IPS-18c (cell line): ENCODE results near the gene SFI1.
"Not testable (repeated sequence)": the region's sequence is repeated elsewhere in the genome, so short reads cannot be mapped to it uniquely, and the experiment has no call there.

ENCODE experiments used
- H3K4me3 ChIP-seq: 2 replicates; pipeline ENCODE4 v1.7.0; 2013; ENCODE audit warnings: low read depth, mild to moderate bottlenecking, low read length, moderate library complexity; ENCODE audit not compliant: insufficient read depth
- H3K9me3 ChIP-seq: one replicate; pipeline ENCODE4 v1.6.1; 2013; ENCODE audit warnings: mild to moderate bottlenecking, low read length, moderate library complexity; ENCODE audit not compliant: control insufficient read depth, insufficient read depth

The SFI1 gene

GRCh38 chr22:31520051-31520450 lies 23.7 kb downstream of the SFI1 start:
- no peaks in the 10 kb centered on the region for H3K9me3 ChIP-seq

DNA sequence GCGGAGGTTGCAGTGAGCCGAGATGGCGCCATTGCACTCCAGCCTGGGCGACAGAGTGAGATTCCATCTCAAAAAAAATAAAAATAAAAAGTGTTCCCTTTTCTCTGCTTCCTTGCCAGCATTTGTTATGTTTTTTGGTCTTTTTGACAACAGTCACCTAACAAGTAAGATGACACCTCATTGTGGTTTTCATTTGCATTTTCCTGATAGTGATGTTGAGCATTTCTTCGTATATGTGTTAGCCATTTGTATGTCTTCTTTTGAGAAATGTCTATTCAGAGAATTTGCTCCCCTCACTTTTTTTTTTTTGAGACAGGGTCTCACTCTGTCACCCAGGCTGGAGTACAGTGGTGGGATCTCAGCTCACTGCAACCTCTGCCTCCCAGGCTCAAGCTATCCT lies 27.8 kb downstream of the SFI1 start:
- H3K9me3 ChIP-seq, H3K4me3 ChIP-seq: not testable (repeated sequence)

More at GRCh38 chr22:31520051-31520450, 23.7 kb downstream of the SFI1 start:
- no peak overlapping the region for H3K4me3 ChIP-seq

GRCh38 chr22:31526270-31526669 lies 29.9 kb downstream of the SFI1 start:
- peaks cover 2% of the 10 kb centered on the region for H3K9me3 ChIP-seq
- no peak overlapping the region for H3K4me3 ChIP-seq

GRCh38 chr22:31530823-31531195 lies 34.5 kb downstream of the SFI1 start:
- Histone ChIP-seq H3K4me3 (no peak overlapping the region), H3K9me3 (peaks cover 2% of the 10 kb centered on the region)

DNA sequence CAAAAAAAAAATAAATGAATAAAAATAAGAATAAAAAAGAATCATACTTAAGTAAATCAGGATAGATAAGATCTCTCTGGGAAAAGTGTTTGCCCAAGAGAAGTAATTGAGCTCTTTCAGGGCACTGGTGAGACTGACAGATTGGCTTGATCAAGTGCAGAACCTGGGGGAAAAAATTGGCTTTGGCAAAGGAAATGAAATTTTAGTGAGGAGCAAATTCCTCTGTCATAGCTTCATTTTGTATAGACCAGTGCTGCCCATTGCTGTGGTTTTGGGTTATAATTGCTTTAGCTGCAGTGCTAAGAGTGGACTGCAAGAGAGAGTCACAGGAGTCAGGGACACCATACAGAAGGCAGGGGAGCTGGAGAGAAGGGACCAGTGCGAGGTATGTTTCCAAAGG lies 35.7 kb downstream of the SFI1 start:
- no peak overlapping the region for H3K4me3 ChIP-seq
- H3K9me3 ChIP-seq = no peaks in the 10 kb centered on the region

- Histone ChIP-seq H3K4me3 (no peak overlapping the region), H3K9me3 (no peaks in the 10 kb centered on the region)
Measured at GRCh38 chr22:31533374-31533773, 37.0 kb downstream of the SFI1 start.

GRCh38 chr22:31537019-31537535 lies 40.7 kb downstream of the SFI1 start:
- no peaks in the 10 kb centered on the region for H3K9me3 ChIP-seq

DNA sequence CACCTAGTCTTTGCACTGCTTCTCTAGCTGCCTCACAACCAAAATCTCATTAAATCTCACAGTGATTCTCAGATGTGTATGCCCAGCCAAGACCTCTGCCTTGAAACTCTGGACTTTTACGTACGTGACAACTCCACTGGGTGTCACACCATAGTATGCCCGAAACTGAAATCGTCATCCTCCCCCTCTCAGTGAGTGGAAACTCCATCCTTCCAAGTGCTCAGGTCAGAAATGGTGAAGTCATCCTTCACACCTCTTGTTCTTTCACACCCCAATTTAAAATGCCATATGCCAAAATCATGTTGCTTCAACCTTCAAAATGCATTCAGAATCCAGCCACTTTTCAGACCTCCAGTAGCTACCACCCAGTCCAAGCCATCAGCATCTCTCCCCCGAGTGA lies 42.5 kb downstream of the SFI1 start:
- no peaks in the 10 kb centered on the region for H3K9me3 ChIP-seq
- no peak overlapping the region for H3K4me3 ChIP-seq

More at GRCh38 chr22:31537019-31537535, 40.7 kb downstream of the SFI1 start:
- H3K4me3 ChIP-seq = no peak overlapping the region

DNA sequence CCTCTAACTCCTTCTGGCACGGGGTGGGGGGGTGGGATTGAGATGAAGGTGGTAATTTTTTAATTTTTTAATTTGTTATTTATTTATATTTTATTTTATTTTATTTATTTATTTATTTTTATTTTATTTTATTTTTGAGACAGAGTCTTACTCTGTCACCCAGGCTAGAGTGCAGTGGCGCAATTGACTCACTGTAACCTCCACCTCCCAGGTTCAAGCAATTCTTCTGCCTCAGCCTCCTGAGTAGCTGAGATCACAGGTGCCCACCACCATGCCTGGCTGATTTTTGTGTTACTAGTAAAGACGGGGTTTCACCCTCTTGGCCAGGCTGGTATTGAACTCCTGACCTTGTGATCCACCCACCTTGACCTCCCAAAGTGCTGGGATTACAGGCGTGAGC lies 43.8 kb downstream of the SFI1 start:
- H3K9me3 ChIP-seq, H3K4me3 ChIP-seq: not testable (repeated sequence)

DNA sequence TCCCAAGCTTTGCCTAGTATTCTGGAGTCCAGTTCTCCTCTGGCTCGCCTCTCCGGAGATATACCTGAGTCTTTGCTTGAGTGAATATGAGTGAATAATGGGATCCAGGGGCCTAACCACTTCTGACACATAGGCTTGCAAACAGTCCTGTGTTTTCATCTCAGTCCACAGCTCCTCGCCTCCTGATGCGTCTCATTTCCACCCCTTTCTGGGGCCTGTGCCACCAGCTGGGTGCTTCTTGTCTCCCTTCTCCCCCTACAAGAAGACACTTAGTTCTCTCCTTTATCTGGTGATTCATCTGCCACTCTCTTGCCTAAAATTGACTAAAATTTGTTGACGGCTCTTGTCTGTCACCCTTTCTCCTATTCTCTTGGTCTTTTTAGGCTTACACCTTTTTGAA lies 44.6 kb downstream of the SFI1 start:
- H3K9me3 ChIP-seq = no peaks in the 10 kb centered on the region
- no peak overlapping the region for H3K4me3 ChIP-seq

GRCh38 chr22:31544481-31545480 lies 48.4 kb downstream of the SFI1 start:
- Histone ChIP-seq H3K9me3 (no peaks in the 10 kb centered on the region), H3K4me3 (no peak overlapping the region)

DNA sequence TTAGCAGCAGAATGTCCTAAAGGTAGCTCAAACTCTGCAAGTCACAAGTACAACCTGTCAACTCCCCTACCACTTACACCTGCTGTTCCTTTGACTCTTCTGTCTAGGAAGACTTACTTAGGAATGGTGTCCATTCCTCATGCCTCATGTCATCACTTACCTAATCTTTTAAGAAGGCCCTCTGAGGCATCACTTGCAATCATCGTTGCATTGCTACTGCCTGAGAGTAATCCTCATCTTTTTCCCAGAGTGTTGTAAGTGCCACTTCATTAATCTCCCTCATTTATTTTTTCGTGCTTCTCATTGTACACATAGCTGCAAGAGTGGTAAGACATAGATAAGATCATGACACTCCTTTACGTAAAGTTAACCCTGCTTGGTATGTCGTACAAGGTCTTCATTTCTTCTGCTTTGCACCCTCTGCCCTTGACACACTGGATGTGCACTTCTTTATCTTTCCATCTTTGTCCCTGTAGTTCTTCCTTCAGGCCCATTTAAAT lies 54.6 kb downstream of the SFI1 start:
- Histone ChIP-seq H3K4me3 (no peak overlapping the region), H3K9me3 (no peaks in the 10 kb centered on the region)

DNA sequence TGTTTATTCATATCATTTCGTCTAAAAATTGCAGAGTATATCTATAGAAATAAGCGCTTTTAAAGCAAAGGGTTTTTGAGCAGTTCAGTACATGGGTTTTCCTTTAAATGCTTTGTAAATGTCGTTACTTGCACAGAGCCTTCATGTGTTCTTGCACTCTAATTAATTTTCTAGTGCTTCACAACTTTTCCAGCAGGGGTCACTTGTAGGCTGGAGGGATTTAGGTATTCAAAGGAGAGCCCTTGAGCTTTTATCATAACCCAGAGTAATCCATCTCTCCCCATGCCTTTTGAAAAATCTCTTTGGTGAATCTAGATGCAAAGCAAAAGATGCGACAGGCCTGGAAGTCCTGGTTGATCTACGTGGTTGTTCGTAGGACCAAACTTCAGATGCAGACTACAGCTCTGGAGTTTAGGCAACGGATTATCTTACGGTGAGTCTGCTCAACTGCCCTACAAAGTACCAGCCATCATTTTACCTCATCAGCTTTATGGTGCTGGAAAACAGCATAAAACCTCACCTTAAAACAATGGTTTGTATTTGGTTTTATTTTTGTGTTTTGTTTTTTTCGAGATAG lies 60.4 kb downstream of the SFI1 start:
- no peaks in the 10 kb centered on the region for H3K9me3 ChIP-seq

DNA sequence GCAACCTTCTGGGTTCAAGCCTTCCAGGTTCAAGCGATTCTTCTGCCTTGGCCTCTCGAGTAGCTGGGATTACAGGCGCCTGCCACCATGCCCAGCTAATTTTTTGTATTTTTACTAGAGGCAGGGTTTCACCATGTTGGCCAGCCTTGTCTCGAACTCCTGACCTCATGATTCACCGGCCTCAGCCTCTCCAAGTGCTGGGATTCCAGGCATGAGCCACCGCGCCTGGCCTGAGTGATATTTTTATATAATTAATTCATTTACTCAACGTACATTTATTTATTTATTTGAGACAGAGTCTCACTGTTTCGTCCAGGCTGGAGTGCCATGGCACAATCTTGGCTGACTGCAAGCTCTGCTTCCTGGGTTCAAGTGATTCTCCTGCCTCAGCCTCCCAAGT lies 62.2 kb downstream of the SFI1 start:
- H3K9me3 ChIP-seq, H3K4me3 ChIP-seq: not testable (repeated sequence)

More for the DNA sequence above, 60.4 kb downstream of the SFI1 start:
- H3K4me3 ChIP-seq = no peak overlapping the region

DNA sequence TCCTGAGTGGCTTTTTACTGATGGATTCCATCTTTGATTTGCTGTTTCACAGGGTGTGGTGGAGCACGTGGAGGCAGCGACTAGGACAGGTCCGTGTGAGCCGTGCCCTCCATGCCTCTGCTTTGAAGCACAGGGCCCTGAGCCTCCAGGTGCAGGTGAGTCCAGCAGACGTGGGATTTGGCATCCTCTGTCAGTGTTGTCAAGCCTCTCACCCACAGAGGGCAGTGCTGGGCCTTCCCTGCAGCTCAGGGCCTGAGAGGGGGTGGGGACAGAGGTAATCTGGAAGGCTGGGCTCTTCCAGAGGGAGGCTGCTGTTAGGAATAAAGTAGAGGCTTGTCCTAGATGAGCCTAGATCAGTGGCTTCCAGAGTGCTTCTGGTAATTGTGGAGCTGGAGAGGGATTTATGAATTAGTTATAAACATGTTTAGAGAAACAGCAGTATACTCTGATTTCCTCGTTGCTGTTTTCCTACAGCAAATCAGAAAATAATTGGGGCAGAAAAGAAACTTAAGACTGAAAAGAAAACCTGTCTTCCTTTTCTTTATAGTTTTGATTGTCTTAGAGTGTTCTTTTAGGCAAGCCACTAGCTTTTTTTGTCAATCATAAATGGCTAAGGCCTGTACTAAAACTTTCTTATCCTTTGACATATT lies 65.0 kb downstream of the SFI1 start:
- no peak overlapping the region for H3K4me3 ChIP-seq
- H3K9me3 ChIP-seq = no peaks in the 10 kb centered on the region

- no peaks in the 10 kb centered on the region for H3K9me3 ChIP-seq
- H3K4me3 ChIP-seq = no peak overlapping the region
Measured at GRCh38 chr22:31561970-31562369, 65.6 kb downstream of the SFI1 start.

GRCh38 chr22:31566484-31566883 lies 70.1 kb downstream of the SFI1 start:
- Histone ChIP-seq H3K9me3 (no peaks in the 10 kb centered on the region), H3K4me3 (no peak overlapping the region)
